HG03469 (cell line): ENCODE data around the gene ZC3H14.
"Not testable (repeated sequence)": the region's sequence is repeated elsewhere in the genome, so short reads cannot be mapped to it uniquely, and the experiment has no call there.

Experiments
- ATAC-seq: cut with Tn5 transposase; IDR thresholded peaks from one replicate; pipeline ENCODE4 v1.9.1; 2021; ENCODE audit warnings: mild to moderate bottlenecking, moderate library complexity, moderate number of reproducible peaks; ENCODE audit not compliant: unreplicated experiment

Gene ZC3H14, protein sequence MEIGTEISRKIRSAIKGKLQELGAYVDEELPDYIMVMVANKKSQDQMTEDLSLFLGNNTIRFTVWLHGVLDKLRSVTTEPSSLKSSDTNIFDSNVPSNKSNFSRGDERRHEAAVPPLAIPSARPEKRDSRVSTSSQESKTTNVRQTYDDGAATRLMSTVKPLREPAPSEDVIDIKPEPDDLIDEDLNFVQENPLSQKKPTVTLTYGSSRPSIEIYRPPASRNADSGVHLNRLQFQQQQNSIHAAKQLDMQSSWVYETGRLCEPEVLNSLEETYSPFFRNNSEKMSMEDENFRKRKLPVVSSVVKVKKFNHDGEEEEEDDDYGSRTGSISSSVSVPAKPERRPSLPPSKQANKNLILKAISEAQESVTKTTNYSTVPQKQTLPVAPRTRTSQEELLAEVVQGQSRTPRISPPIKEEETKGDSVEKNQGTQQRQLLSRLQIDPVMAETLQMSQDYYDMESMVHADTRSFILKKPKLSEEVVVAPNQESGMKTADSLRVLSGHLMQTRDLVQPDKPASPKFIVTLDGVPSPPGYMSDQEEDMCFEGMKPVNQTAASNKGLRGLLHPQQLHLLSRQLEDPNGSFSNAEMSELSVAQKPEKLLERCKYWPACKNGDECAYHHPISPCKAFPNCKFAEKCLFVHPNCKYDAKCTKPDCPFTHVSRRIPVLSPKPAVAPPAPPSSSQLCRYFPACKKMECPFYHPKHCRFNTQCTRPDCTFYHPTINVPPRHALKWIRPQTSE

GRCh38 chr14:88562831-88563686, at the start of gene ZC3H14:
Gene ZC3H14, plus strand, starts transcription at chr14:88563037. Its CDS starts 97 bp downstream, at chr14:88563134.
- ATAC-seq: peak; percentile 89

- ATAC-seq: no peak
These were observed 47.2 kb upstream of the ZC3H14 start for GRCh38 chr14:88515499-88516221.

- no peak for ATAC-seq
These were observed 45.9 kb upstream of the ZC3H14 start for GRCh38 chr14:88516861-88517357.

DNA sequence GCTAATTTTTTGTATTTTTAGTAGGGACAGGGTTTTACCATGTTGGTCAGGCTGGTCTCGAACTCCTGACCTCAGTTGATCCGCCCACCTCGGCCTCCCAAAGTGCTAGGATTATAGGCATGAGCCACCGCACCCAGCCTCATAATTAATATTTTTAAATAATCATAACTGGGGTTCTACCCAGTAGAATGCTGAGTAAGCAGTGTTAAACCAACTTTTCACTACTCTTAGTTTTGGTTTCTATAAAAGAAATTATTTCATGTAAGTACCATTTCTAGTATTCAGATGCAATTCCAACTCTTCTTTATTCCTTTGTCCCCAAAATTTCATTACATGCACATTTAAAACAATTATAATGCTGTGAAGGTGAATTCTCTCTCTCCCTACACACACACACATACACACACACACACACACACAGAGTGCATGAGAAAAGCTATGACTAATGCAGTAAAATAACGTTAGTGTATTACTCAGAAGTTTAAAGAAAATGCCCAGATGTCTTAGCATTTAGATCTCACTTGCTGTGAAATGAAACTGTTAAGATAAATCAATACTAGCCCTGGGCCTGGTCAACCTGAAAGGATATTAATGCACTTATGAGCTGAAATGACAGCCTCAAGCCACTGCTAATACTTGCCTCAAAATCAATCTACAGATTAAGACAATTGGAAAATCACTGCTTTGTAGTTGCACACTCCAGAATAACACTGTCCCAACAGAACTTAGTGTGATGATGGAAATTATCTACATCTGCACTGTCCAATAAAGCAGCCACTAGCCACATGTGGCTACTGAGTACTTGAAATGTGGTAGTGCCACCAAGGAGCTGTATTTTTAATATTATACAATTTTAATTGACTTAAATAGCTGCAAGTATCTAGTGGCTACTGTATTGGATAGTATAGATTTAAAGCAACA, 44.0 kb upstream of the ZC3H14 start:
- ATAC-seq: no peak

GRCh38 chr14:88519907-88520306, 42.9 kb upstream of the ZC3H14 start:
- no peak for ATAC-seq

GRCh38 chr14:88521818-88522217, 41.0 kb upstream of the ZC3H14 start:
- no peak for ATAC-seq

- no peak for ATAC-seq
These were observed 40.4 kb upstream of the ZC3H14 start for GRCh38 chr14:88522393-88522792.

DNA sequence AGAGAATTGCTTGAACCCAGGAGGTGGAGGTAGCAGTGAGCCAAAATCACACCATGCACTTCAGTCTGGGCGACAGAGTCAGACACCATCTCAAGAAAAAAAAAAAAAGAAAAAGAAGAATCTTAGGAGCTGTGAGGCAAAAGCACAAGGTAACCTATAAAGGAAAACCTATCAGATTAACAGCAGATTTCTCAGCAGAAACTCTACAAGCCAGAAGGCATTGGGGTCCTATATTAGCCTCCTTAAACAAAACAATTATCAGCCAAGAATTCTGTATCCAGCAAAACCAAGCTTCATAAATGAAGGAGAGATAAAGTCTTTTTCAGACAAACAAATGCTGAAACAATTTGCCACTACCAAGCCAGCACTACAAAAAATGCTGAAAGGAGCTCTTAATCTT, 32.9 kb upstream of the ZC3H14 start:
- not testable (repeated sequence) for ATAC-seq

DNA sequence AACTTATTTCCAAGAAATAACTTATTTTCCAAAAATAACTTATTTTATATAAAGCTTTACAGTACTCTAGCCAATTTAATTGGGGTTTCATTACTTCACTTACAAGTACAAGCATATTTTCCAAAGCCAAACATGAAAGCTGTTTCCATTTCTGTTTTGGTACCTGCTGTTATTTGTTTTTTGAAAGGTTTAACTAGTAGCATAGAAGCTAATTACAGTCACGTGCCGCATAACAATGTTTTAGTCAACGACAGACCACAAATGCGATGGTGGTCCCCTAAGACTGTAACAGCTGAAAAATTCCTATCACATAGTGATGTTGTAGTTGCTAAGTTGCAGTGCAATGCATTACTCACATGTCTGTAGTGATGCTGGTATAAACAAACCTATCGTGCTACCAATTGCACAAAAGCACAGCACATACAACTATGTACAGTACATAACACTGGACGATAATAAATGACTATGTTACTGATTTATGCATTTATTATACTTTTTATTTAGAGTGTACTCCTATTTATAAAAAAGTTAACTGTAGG, 29.7 kb upstream of the ZC3H14 start:
- ATAC-seq: no peak

DNA sequence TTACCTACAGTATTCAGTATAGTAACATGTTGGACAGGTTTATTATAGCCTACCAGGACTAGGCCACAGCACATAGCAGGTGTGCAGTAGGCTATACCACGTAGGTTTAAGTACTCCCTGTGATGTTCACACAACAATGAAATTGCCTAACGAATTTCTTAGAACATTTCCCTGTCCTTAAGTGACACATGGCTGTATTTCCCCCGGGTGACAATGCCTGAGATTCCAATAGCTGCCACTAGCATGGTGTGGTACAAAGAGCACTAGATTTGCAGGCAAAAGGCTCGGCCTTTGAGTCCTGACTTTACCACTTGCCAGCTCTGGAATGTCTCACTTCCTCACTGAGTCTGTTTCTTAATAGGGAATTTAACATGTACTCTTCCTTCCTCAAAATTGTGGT, 27.7 kb upstream of the ZC3H14 start:
- no peak for ATAC-seq

DNA sequence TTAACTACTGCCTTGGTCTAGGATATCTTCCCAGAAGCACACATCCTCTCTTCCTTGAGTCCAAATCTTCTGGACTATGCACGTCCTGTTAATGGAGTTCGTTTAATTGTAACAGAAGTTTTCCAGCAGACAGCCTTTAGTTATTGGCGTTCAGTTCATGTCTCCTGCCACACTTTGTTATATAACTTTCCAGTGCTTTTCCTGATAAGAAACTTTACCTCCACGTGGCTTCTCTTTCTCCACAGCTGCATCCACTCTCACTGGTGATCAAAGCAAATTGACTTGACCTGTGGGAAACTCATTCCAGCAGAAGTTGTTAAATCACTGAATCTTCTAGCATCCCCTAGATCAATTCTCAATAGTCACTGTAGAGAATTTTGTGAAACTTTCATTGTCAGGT, 27.0 kb upstream of the ZC3H14 start:
- ATAC-seq: no peak

- no peak for ATAC-seq
These were observed 21.5 kb upstream of the ZC3H14 start for GRCh38 chr14:88541324-88541723.

DNA sequence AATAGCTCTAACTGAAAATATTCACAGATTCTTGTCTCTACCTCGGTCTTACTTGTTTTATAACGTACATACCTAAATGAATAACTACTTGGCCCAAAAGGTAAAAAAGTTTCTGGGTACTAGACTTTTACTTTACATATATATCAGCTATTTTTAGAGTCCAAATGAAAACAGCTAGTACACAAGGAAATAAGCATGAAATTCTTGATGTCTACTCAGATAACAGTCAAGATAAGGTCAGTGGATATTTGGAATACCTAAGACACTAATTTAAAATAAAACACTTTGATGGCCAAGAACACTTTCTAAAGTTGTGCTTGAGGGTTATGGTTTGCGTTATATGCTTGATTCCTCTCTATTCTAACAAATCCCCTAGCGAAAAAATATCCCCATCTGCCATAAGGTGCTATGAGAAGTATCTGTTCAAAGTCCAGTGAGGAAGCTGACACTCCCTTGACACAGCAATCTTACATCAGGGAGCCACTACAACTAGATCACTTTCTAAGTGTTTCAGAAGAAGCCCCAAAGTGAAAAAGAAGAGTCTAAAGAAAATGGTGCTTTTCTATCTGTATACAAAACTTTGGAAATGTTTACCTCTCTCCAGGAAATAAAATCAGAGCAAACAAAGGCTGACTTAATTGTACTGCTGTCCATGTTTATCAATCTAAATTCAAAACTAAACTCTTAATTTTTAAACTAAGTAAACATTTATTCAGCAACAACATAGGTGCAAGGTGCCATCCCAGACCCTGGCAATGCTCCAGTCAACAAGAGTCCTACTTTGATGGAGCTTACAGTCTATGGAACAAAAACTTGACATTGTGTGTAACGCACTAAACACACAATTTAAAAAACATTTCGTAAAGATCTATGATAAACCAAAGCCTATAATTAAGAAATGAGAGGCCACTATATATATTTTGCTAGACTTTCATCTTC, 19.7 kb upstream of the ZC3H14 start:
- no peak for ATAC-seq

DNA sequence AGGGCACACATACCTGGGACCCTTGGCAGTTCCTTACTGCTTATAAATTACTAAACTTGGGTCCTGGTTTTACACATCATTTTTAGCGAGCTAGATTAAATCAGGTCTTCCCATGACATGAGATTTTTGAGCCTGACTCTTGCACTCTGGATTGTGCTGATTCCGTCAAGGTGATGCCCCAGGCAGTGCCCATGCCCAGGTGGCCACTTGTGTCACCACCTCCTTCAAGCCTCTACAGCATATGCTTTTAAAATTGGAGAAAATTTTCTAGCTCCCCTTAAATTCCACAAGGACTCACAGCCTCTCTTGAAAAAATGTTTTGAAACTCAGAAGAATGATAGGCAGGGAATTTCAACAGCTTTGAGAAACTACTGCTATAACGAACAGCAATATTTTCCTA, 17.6 kb upstream of the ZC3H14 start:
- ATAC-seq: no peak

GRCh38 chr14:88546621-88547385, 16.0 kb upstream of the ZC3H14 start:
- ATAC-seq: no peak

DNA sequence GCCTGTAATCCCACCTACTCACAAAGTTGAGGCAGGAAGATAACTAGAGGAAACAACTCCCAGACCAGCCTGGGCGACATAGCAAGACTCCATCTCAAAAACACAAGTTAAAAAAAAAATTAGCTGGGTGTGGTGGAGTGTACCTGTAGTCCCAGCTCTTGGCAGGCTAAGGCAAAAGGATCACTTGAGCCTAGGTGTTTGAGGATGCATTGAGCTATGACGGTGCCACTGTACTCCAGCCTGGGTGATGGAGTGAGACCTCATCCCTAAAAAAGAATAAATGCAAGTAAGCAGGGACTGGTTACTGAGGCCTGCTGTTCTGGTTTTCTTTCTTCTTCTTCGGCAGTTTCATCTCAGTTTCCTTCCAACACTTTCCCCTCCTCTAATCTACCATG, 15.5 kb upstream of the ZC3H14 start:
- ATAC-seq: no peak

- no peak for ATAC-seq
These were observed 12.8 kb upstream of the ZC3H14 start for GRCh38 chr14:88550078-88550477.
